KBM-7 (cell line): ENCODE data around the gene PHETA1.
A peak's percentile ranks its signal among the peaks of the same experiment; 100 is the strongest.
"Not testable (repeated sequence)": the region's sequence is repeated elsewhere in the genome, so short reads cannot be mapped to it uniquely, and the experiment has no call there.

Source experiments
- DNase-seq: peaks from one replicate; pipeline ENCODE4 v3.0.0-alpha.2; 2015
- in situ Hi-C: fragments of 300-500 bp; cut with MboI; formaldehyde crosslinking; loops from 2 replicates; pipeline ENCODE4 v1.14.3; 2020; ENCODE audit warnings: low sequenced_read_pairs, low pct_unique_long_range_greater_than_20kb, mixed read lengths

Gene PHETA1

GRCh38 chr12:111386885-111387284, 18.0 kb upstream of the PHETA1 start:
- DNase-seq, result no peak
- in situ Hi-C loops, result no loop called here

- in situ Hi-C loops, result no loop called here
- DNase-seq, result no peak
Measured at GRCh38 chr12:111384596-111384995, 15.7 kb upstream of the PHETA1 start.

GRCh38 chr12:111379942-111380554, 11.2 kb upstream of the PHETA1 start:
- in situ Hi-C loops, result no loop called here
- no peak for DNase-seq

- DNase-seq, result no peak
- in situ Hi-C loops, result no loop called here
Measured at GRCh38 chr12:111377440-111377839, 8.5 kb upstream of the PHETA1 start.

GRCh38 chr12:111373231-111373630, 4.3 kb upstream of the PHETA1 start:
- DNase-seq, in situ Hi-C loops: not testable (repeated sequence)

GRCh38 chr12:111369496-111370220, 763 bp upstream of the PHETA1 start:
- DNase-seq, result peak; percentile 21
- in situ Hi-C loops, result no loop called here

GRCh38 chr12:111368291-111368787, 556 bp downstream of the PHETA1 start:
- DNase-seq, result peak; percentile 27
- in situ Hi-C loops, result no loop called here

GRCh38 chr12:111367661-111368221, 1.2 kb downstream of the PHETA1 start:
- in situ Hi-C loops, result no loop called here
- DNase-seq, result no peak

GRCh38 chr12:111366583-111366982, 2.3 kb downstream of the PHETA1 start:
- in situ Hi-C loops, result no loop called here
- no peak for DNase-seq

- no peak for DNase-seq
- in situ Hi-C loops, result no loop called here
Measured at GRCh38 chr12:111366075-111366474, 2.8 kb downstream of the PHETA1 start.

- in situ Hi-C loops, result no loop called here
- no peak for DNase-seq
Measured at GRCh38 chr12:111363578-111363977, 5.3 kb downstream of the PHETA1 start.

GRCh38 chr12:111362687-111363475, 6.0 kb downstream of the PHETA1 start:
- no peak for DNase-seq
- in situ Hi-C loops, result no loop called here

- in situ Hi-C loops, result no loop called here
- no peak for DNase-seq
Measured at GRCh38 chr12:111361717-111362576, 6.9 kb downstream of the PHETA1 start.

- in situ Hi-C loops, result no loop called here
- DNase-seq, result no peak
Measured at GRCh38 chr12:111361073-111361716, 7.7 kb downstream of the PHETA1 start.

- in situ Hi-C loops, result no loop called here
- no peak for DNase-seq
Measured at GRCh38 chr12:111360325-111360930, 8.5 kb downstream of the PHETA1 start.

GRCh38 chr12:111359914-111360276, 9.0 kb downstream of the PHETA1 start:
- in situ Hi-C loops, result no loop called here
- no peak for DNase-seq

GRCh38 chr12:111359231-111359913, 9.5 kb downstream of the PHETA1 start:
- in situ Hi-C loops, result no loop called here
- peak; percentile 50 for DNase-seq
